HG02623 (cell line): ENCODE measurements around the gene EMX2.

ENCODE experiments used
- ATAC-seq: cut with Tn5 transposase; IDR thresholded peaks from one replicate; pipeline ENCODE4 v1.9.1; 2021; ENCODE audit warnings: moderate library complexity; ENCODE audit not compliant: unreplicated experiment

Gene EMX2

GRCh38 chr10:117531371-117532002, 11.1 kb upstream of the EMX2 start:
- no peak for ATAC-seq

DNA sequence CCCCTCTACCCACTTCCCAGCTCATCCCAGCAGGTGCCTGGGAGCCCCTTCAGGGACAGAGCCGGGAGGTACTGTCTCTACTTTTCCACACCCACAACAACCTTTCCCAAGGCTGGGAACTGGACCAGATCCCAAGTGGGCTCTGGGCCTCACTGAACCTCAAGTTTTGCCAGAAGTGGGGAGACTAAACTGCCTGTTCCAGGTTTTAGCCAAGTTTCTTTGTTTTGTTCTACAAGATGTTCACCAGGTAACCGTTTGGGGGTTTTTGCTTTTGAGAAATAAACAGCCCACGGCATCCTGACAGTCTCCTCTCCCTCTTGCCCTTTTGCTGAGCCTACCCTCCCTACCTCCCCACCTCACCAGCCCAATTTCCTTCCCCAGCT, 10.6 kb upstream of the EMX2 start:
- ATAC-seq = no peak

DNA sequence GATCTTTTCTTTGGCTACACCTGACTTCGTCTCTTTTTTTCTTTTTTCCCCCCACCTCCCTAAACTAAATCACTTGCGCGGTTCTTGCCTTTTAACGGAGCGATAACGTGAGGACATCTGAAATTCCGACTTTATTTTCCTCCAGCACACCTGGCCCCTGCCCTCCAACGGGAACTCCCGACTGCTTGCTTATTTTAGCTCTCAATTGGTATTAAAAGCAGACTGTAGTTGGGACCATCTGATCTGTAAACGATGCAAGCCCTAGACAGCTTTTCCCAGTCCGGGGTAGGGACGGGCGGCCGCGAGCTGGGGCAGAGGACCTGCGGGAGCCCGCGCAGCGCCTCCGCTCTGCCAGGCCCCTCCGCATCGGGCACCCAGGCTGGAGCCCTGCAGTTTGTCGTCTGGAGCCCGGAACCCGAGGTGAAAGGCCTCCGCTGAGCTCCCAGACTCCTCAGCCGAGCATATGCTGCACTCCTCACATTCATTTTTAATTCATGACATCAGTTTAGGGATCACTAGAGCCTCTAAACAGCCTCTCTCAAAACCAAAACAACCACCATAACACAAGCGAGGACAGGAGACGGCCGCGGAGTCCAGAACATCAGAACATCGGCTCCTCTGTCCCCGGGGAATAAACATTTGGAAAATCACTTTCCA, 10.0 kb upstream of the EMX2 start:
- no peak for ATAC-seq

- no peak for ATAC-seq
Measured at GRCh38 chr10:117533507-117534281, 8.9 kb upstream of the EMX2 start.

DNA sequence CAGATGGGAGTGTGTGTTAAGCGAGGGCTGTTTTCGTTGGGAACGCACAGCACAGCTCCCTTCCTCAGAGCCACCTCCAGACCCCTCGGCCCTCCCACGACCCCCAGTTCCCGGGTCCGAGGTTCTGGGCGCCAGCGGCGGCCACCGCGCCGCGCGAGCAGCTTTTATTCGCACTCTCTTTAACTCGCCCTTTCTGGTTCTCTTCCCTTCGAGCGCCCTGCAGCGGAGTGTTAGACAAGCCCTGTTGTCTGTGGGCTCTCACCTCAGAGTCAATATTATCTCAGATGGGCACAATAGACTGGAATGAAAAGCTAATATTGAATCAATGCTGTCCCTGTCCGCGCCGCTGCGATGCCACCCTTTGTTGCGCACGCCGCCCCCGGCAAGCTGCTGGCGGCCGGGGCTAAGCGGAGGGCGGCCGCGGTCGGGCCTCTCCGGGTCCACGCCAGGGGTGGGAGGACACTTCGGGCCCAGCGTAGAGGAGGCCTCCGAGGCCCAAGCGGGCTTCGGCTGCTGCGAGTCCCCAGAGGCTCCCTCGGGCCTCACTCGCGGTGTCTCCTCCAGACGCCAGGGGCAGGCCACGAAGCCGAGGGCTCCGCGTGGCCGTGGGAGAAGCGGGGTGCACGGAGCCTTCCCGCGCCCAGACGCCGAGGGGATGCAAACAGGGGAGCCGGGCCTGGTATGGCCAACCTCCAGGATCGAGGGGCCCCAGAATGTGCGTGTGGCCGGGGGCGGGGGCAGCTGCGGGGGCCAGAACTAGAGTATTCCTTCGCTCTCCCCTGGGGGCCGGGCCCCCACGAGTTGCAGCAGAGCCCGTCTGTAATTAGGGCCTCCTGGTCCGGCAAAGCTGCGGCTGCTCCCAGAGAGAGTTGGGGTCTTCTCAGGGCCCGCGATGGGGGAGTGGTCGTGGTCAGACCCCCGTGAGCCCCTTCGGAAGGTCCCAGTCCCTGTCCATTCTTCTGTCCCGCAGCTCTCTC, 7.9 kb upstream of the EMX2 start:
- ATAC-seq = no peak

- ATAC-seq = no peak
Measured at GRCh38 chr10:117535298-117536071, 7.1 kb upstream of the EMX2 start.

DNA sequence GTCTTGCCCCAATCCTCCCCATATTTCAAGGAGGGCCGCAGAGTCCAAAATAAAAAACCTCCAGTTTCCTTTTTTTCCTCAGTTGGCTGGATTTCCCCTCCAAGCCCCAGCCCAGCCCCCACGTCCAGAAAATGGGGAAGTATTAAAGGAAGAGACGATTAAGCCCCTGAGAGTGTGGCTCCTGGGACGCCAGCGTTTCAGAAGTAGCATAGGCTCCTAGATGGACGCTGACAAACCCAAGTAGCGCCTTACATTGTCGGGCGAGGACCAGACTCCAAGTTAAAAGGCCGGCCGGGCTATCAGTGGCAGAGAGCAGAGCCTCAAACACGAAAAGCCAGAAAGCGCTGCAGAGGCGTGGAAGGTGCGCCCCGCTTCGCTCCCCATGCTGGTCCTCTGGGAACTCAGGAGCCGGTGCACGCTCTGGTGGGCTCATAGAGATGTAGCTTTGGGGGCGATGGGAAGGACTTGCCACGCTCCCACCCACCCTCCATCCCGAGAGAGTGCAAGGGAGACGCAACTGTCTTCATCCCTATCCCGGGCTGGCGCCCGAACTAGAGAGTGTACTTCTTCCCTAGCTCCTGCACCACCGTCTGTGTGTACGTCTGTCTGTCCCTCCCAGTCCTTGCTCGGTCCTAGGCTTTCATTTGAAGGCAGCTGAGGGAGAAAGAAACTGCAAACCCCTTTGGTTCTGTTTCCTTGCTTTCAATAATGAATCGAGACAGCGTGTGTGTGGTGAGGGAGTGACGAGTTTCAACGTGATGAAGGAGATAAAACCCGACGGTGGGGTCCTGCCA, 6.3 kb upstream of the EMX2 start:
- no peak for ATAC-seq

GRCh38 chr10:117536866-117537435, 5.6 kb upstream of the EMX2 start:
- no peak for ATAC-seq

GRCh38 chr10:117537436-117537903, 5.1 kb upstream of the EMX2 start:
- no peak for ATAC-seq

GRCh38 chr10:117537904-117538524, 4.5 kb upstream of the EMX2 start:
- ATAC-seq = no peak

DNA sequence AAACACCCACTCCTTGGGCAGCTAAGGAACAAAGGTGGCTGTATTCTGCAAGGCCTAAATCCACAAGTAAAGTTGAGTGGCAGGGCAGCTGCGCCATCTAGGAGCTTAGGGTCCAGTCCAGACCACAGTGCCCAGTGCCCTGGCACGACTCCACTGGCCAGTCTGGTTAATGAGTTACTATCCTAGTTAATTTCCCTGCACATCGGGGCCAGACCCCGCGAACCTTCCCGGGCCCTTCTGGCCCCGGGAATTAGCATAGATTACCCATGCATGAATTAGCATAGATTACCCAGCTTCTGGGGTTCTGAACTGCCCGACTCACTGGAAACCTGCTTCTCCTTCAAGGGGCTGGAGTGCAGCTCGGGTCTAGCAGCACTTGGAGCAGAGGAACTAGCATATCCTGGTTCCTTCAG, 3.2 kb upstream of the EMX2 start:
- ATAC-seq = no peak

- no peak for ATAC-seq
Measured at GRCh38 chr10:117539903-117540639, 2.5 kb upstream of the EMX2 start.

DNA sequence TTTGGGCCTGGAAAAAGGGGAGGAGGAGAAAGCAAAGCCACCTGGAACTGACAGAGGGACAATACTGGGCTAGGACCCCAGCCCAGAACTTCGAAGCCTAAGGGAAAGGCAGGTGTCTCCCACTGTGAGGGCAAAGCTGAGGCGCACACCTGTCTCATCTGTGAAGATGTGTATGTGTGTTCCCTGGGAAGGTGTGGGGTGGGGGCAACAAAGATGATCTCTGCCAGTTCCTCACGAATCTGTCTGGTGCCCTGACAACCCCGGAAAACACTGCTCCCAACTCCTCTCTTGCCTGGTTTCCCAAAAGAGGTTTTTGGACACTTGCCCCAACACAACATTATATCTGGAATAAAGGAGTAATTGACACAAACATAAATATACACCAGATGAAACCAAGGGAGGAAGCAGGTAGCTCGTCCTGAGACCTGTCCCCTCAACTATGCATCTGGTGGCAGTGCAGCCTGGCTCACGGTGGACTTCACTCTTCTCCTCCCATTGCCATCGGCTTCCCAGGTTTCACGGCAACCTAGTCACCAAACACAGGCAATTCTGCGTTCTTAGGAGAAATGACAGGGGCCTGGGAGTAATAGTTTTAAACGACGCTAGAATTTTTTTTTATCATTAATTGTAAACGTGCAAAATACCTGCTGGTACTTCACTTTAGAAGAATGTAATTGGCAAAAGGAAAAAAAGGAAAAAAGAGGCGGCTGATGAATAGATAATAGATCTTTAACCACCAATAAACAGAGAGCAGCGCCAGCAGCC, 1.7 kb upstream of the EMX2 start:
- no peak for ATAC-seq

GRCh38 chr10:117541405-117541908, 1.1 kb upstream of the EMX2 start:
- no peak for ATAC-seq

DNA sequence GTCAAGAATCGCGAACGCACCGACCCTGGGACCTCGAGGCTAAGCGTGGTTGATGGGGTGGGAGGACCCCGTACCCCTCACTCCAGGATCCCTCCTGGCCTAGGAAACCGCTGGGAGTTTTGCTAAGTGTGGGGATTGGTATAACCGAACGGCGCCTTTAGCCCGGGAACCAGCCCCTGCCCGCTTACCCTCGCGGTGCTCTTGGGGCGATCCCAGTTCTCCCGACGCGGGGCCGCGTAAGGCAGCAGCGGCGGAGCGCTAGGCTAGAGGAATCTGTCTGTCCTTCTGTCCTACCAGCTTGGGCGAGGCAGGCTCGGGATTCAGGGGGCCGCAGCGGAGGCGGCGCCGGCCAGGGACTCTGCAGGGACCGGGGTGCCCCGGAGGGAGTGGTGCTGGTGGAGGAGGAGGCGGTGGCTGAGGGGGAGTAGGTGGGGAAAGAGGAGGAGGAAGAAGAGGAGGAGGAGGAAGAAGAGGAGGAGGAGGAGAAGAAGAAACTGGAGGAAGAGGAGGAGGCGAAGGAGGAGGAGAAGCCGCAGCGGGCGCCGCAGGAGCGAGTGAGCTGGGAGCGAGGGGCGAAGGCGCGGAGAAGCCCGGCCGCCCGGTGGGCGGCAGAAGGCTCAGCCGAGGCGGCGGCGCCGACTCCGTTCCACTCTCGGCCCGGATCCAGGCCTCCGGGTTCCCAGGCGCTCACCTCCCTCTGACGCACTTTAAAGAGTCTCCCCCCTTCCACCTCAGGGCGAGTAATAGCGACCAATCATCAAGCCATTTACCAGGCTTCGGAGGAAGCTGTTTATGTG, 439 bp upstream of the EMX2 start:
- no peak for ATAC-seq
